Adrenal gland (tissue), 12 donors: Measurements from ENCODE around the gene DDX21. TPM values are rescaled to one million over a fixed set of nuclear protein-coding genes. Genes with fewer than 3 reads are reported as not detected.

Source experiments
- DNase-seq, 7 donors: peaks; one replicate each; pipeline ENCODE4 v3.0.0-alpha.2; 2019 to 2020
- H3K27ac ChIP-seq, 5 donors: fragments of 200-600 bp; sonication (generic) in 4 of 5; 1 replicate in 3 of 5; 2 replicates in 2 of 5; pipeline versions ENCODE4 v1.5.1 to v1.8.0; 2016 to 2020; ENCODE audit warnings: mild to moderate bottlenecking in 1 of 5
- H3K27me3 ChIP-seq: fragments of 200-600 bp; 2 replicates; pipeline ENCODE4 v1.8.0; 2021
- H3K36me3 ChIP-seq, 2 donors: fragments of 200-600 bp; replicated peaks in 1 of 2; 1 replicate in 1 of 2; 2 replicates in 1 of 2; pipeline versions ENCODE4 v1.5.1 to v1.8.0; 2018 to 2022
- H3K4me1 ChIP-seq, 2 donors: fragments of 200-600 bp; replicated peaks in 1 of 2; 1 replicate in 1 of 2; 2 replicates in 1 of 2; pipeline versions ENCODE4 v1.5.1 to v1.8.0; 2018 to 2021
- H3K4me3 ChIP-seq, 4 donors: fragments of 200-600 bp; sonication (generic) in 3 of 4; one replicate each; pipeline ENCODE4 v1.5.1; 2016 to 2018
- H3K9me3 ChIP-seq, 3 donors: fragments of 200-600 bp; sonication (generic) in 1 of 3; replicated peaks in 1 of 3; 1 replicate in 2 of 3; 2 replicates in 1 of 3; pipeline versions ENCODE4 v1.5.1 to v1.8.0; 2016 to 2021
- POLR2A ChIP-seq, 2 donors: fragments of 450-650 bp; IDR thresholded peaks; one replicate each; pipeline ENCODE4 v1.6.1; 2017; ENCODE audit warnings: antibody characterized with exemption in 2 of 2, mild to moderate bottlenecking in 2 of 2, moderate library complexity in 1 of 2
- WGBS, 4 donors: extraction: QIAGEN DNeasy Blood & Tissue Kit in 2 of 4; methylation state at CpG; one replicate each; pipeline versions ENCODE4 v1.1.5 to v1.1.7; 2013 to 2017; 5-methylcytosine and 5-hydroxymethylcytosine counted together
- intact Hi-C, 2 donors: fragments of 100-400 bp; cut with DNase I; formaldehyde crosslinking; loops; one replicate each; pipeline versions ENCODE4 v1.14.1 to v1.15.0; 2022 to 2023
- polyA plus RNA-seq, 3 donors: library from polyadenylated mRNA; stranded (reverse); fragments of 200-250 nt in 2 of 3; fragments of 350-450 nt in 1 of 3; fragmentation: Illumina TruSeq in 1 of 3; extraction: RNeasy Lipid Tissue Mini Kit (QIAGEN cat#74804) in 1 of 3; gene quantifications; one replicate each; pipeline ENCODE4 v1.2.3, GENCODE V29; 2013 to 2014
- small RNA-seq, 2 donors: library from RNA; depleted of rRNA; stranded (forward); fragments of <200 nt; gene quantifications; one replicate each; pipeline ENCODE3, GENCODE V24; 2016
- total RNA-seq, 9 donors: library from RNA; depleted of rRNA in 4 of 9; stranded (reverse); fragments of >200 nt in 4 of 9; fragments of 120-200 nt in 1 of 9; fragmentation: NEBNext Ultra II Directional in 1 of 9; extraction: Animal tissue kit (Norgen Biotek cat#: 25700) in 1 of 9; gene quantifications; one replicate each; pipeline versions ENCODE4 v1.1.0 to v1.2.4, GENCODE V29; 2013 to 2023
- TF ChIP-seq, protein P1 (sequence below), 6 experiments: fragments of 450-650 bp in 4 of 6; fragments of 200-600 bp in 2 of 6; sonication (generic) in 1 of 6; IDR thresholded peaks; 1 replicate in 5 of 6; 2 replicates in 1 of 6; pipeline versions ENCODE4 v1.5.1 to v1.8.0; 2016 to 2021; ENCODE audit warnings: antibody characterized with exemption in 6 of 6, mild to moderate bottlenecking in 2 of 6, moderate library complexity in 1 of 6
- donor health status: healthy with polysubstance abuse.
- donor health status: Bipolar disorder and iron deficiency.
- donor health status: DM: yes; HTN: yes; CAD: no.
- donor health status: DM: no; HTN: no; CAD: no.
- donor health status: DM: no; HTN: no; CAD: no.
- donor health status: DM: yes; HTN: yes; CAD: no.

Gene DDX21
- total and polyA plus RNA-seq, 12 donors = 14.2 to 89.0 (median 40.0) TPM

DNA sequence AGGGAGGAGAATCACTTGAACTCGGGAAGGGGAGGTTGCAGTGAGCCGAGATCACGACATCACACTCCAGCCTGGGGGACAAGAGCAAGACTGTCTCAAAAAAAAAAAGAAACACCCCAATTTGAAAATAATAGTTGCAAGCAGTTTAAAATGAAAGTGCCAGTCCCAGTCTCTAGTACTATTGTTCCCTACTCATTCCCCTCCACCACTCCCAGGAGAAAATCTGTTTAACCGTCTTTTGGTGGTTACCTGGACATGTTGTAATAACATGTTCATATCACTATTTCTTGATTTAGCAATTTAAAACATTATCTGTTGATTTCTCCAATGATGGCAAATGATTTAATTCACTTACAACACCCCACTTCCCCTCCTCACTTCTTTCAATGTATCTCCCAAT is 77.3 kb downstream of the DDX21 start:
- Histone ChIP-seq H3K27ac (no peak overlapping the region), H3K4me1 (no peaks in the 10 kb centered on the region)
- WGBS, 4 donors = 69 to 81% (median 77%) methylated on average over 4 of the region's 4 CpGs

More for the DNA sequence above, 77.3 kb downstream of the DDX21 start:
- intact Hi-C loops = no loop called here
- Histone ChIP-seq H3K36me3 (no peaks in the 10 kb centered on the region), H3K4me3 (no peak overlapping the region), H3K9me3 (no peaks in the 10 kb centered on the region), H3K27me3 (no peaks in the 10 kb centered on the region)
- no peak for DNase-seq
- TF ChIP-seq, protein P1, sequence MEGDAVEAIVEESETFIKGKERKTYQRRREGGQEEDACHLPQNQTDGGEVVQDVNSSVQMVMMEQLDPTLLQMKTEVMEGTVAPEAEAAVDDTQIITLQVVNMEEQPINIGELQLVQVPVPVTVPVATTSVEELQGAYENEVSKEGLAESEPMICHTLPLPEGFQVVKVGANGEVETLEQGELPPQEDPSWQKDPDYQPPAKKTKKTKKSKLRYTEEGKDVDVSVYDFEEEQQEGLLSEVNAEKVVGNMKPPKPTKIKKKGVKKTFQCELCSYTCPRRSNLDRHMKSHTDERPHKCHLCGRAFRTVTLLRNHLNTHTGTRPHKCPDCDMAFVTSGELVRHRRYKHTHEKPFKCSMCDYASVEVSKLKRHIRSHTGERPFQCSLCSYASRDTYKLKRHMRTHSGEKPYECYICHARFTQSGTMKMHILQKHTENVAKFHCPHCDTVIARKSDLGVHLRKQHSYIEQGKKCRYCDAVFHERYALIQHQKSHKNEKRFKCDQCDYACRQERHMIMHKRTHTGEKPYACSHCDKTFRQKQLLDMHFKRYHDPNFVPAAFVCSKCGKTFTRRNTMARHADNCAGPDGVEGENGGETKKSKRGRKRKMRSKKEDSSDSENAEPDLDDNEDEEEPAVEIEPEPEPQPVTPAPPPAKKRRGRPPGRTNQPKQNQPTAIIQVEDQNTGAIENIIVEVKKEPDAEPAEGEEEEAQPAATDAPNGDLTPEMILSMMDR (IDR thresholded peaks at IDR 0.05) = no peak
- TF ChIP-seq POLR2A (IDR thresholded peaks at IDR 0.05) = no peak

Small RNAs within 50 kb of the gene (small RNA-seq; reads per million reads assigned to genes)
- gene RNU6-571P = 0 reads per million in 2 donors

Other genes starting within 250 kb of the DDX21 start
- gene CCAR1, start 234.9 kb upstream of the DDX21 start, total RNA-seq = 100 to 1,000 TPM in 1 of 9 donors, 10 to 100 TPM in 8; 26.0 to 102 (median 56.9) TPM
- gene CCAR1, start 234.9 kb upstream of the DDX21 start, polyA plus RNA-seq = 10 to 100 TPM; 94.1 to 99.2 (median 97.6) TPM
- gene STOX1, start 128.6 kb upstream of the DDX21 start, total RNA-seq = 10 to 100 TPM in 5 of 9 donors, 1 to 10 TPM in 4; 2.2 to 16.5 (median 10.6) TPM
- 10 to 100 TPM in 1 of 3 donors, 1 to 10 TPM in 2; 7.2 to 11.9 (median 7.8) TPM for gene STOX1, start 128.6 kb upstream of the DDX21 start, polyA plus RNA-seq
- gene DDX50, start 54.9 kb upstream of the DDX21 start, total RNA-seq = 10 to 100 TPM; 14.2 to 45.3 (median 31.4) TPM
- gene DDX50, start 54.9 kb upstream of the DDX21 start, polyA plus RNA-seq = 10 to 100 TPM; 13.3 to 44.4 (median 18.7) TPM
- gene KIFBP, start 32.6 kb downstream of the DDX21 start, total RNA-seq = 10 to 100 TPM; 28.4 to 76.2 (median 42.7) TPM
- gene KIFBP, start 32.6 kb downstream of the DDX21 start, polyA plus RNA-seq = 10 to 100 TPM; 15.1 to 60.4 (median 16.2) TPM
- gene SRGN, start 131.9 kb downstream of the DDX21 start, total RNA-seq = 100 to 1,000 TPM in 5 of 9 donors, 10 to 100 TPM in 4; 16.5 to 156 (median 106) TPM
- 100 to 1,000 TPM in 1 of 3 donors, 10 to 100 TPM in 2; 31.6 to 125 (median 38.5) TPM for gene SRGN, start 131.9 kb downstream of the DDX21 start, polyA plus RNA-seq
- 10 to 100 TPM; 16.5 to 59.4 (median 35.3) TPM for gene VPS26A, start 168.0 kb downstream of the DDX21 start, total RNA-seq
- gene VPS26A, start 168.0 kb downstream of the DDX21 start, polyA plus RNA-seq = 10 to 100 TPM; 15.6 to 65.2 (median 20.4) TPM
- gene SUPV3L1, start 224.1 kb downstream of the DDX21 start, total RNA-seq = 10 to 100 TPM; 24.4 to 53.1 (median 34.1) TPM
- 100 to 1,000 TPM in 2 of 3 donors, 10 to 100 TPM in 1; 54.8 to 165 (median 114) TPM for gene SUPV3L1, start 224.1 kb downstream of the DDX21 start, polyA plus RNA-seq